HepG2 (cell line): ENCODE results near the gene LRPPRC. TPM values are rescaled to one million over a fixed set of nuclear protein-coding genes. Genes with fewer than 3 reads are reported as not detected.
A peak's percentile ranks its signal among the peaks of the same experiment; 100 is the strongest.

ENCODE experiments used
- CEBPB ChIP-seq: IDR thresholded peaks from 2 replicates; pipeline ENCODE4 v1.6.1; 2011; ENCODE audit warnings: low read depth, low read length, improper control_type of control experiment, borderline replicate concordance
- CEBPG ChIP-seq: IDR thresholded peaks from 2 replicates; pipeline ENCODE4 v1.6.1; 2016
- CENPX ChIP-seq: sonication (generic); formaldehyde crosslinking; IDR thresholded peaks from 2 replicates; pipeline ENCODE4 v1.9.0; 2021; ENCODE audit warnings: mild to moderate bottlenecking, missing genetic modification reagents, moderate library complexity
- CREM ChIP-seq, 2 experiments: sonication (generic) in 1 of 2; formaldehyde crosslinking in 1 of 2; IDR thresholded peaks; 2 replicates each; pipeline versions ENCODE4 v1.4.0 to v1.6.1; 2016 to 2020; ENCODE audit warnings: antibody characterized with exemption in 1 of 2, mild to moderate bottlenecking in 1 of 2, missing genetic modification reagents in 1 of 2
- FOSL1 ChIP-seq: sonication (generic); formaldehyde crosslinking; IDR thresholded peaks from 2 replicates; pipeline ENCODE4 v1.9.0; 2021; ENCODE audit warnings: missing genetic modification reagents, borderline replicate concordance
- FOXP4 ChIP-seq: sonication (generic); formaldehyde crosslinking; IDR thresholded peaks from 2 replicates; pipeline ENCODE4 v1.4.0; 2020; ENCODE audit warnings: missing genetic modification reagents
- GFI1 ChIP-seq: sonication (generic); formaldehyde crosslinking; IDR thresholded peaks from 2 replicates; pipeline ENCODE4 v1.5.0; 2020; ENCODE audit warnings: missing genetic modification reagents, mild to moderate bottlenecking, borderline replicate concordance
- HES4 ChIP-seq: sonication (generic); formaldehyde crosslinking; IDR thresholded peaks from 2 replicates; pipeline ENCODE4 v1.9.0; 2021; ENCODE audit warnings: mild to moderate bottlenecking, missing genetic modification reagents, borderline replicate concordance
- HMG20B ChIP-seq: conservative IDR thresholded peaks from 2 replicates; pipeline ENCODE4 v1.6.1; 2016; ENCODE audit warnings: missing genetic modification reagents, missing compliant biosample characterization
- LCORL ChIP-seq, 2 experiments: fragments of 450-650 bp in 1 of 2; sonication (generic) in 1 of 2; formaldehyde crosslinking in 1 of 2; IDR thresholded peaks; 2 replicates each; pipeline versions ENCODE4 v1.5.0 to v1.6.1; 2017 to 2020; ENCODE audit warnings: antibody characterized with exemption in 1 of 2, missing genetic modification reagents in 1 of 2
- NCOR1 ChIP-seq: fragments of 200-600 bp; sonication (generic); IDR thresholded peaks from 2 replicates; pipeline ENCODE4 v1.7.0; 2017; ENCODE audit warnings: antibody characterized with exemption, low read length, borderline replicate concordance
- SOX13 ChIP-seq, 3 experiments: fragments of 450-650 bp in 1 of 3; sonication (generic) in 1 of 3; formaldehyde crosslinking in 1 of 3; IDR thresholded peaks in 2 of 3; conservative IDR thresholded peaks in 1 of 3; 2 replicates each; pipeline versions ENCODE4 v1.5.0 to v1.6.1; 2016 to 2020; ENCODE audit warnings: antibody characterized with exemption in 1 of 3, mild to moderate bottlenecking in 1 of 3, missing compliant biosample characterization in 1 of 3, missing genetic modification reagents in 1 of 3, moderate library complexity in 1 of 3
- ZBTB34 ChIP-seq: sonication (generic); formaldehyde crosslinking; IDR thresholded peaks from 2 replicates; pipeline ENCODE4 v1.8.0; 2022; ENCODE audit warnings: mild to moderate bottlenecking, missing genetic modification reagents
- ZBTB7B ChIP-seq: sonication (generic); formaldehyde crosslinking; IDR thresholded peaks from 2 replicates; pipeline ENCODE4 v1.4.0; 2020; ENCODE audit warnings: missing genetic modification reagents
- ZMYM3 ChIP-seq: sonication (generic); formaldehyde crosslinking; IDR thresholded peaks from 2 replicates; pipeline ENCODE4 v1.5.1; 2020; ENCODE audit warnings: mild to moderate bottlenecking, missing genetic modification reagents
- ZNF335 ChIP-seq: sonication (generic); formaldehyde crosslinking; IDR thresholded peaks from 2 replicates; pipeline ENCODE4 v1.4.0; 2020; ENCODE audit warnings: missing genetic modification reagents
- ZNF740 ChIP-seq: sonication (generic); formaldehyde crosslinking; IDR thresholded peaks from 2 replicates; pipeline ENCODE4 v1.4.0; 2020; ENCODE audit warnings: missing genetic modification reagents
- polyA plus RNA-seq, 8 experiments: library from polyadenylated mRNA; depleted of rRNA in 3 of 8; stranded (reverse) in 7 of 8; unstranded in 1 of 8; fragments of >200 nt; fragmentation: Illumina TruSeq in 4 of 8; extraction: Trizol in 4 of 8; gene quantifications; 2 replicates each; pipeline versions ENCODE4 v1.2.1 to v1.2.3, GENCODE V29; 2011 to 2016; ENCODE audit warnings: low read depth in 4 of 8, missing spikeins in 1 of 8, mixed read lengths in 1 of 8; ENCODE audit not compliant: insufficient read depth in 1 of 8
- total RNA-seq, 5 experiments: library from RNA; depleted of rRNA; stranded (reverse); fragments of >200 nt; fragmentation: Illumina TruSeq; extraction: Trizol; gene quantifications; 2 replicates each; pipeline ENCODE4 v1.2.3, GENCODE V29; 2016; ENCODE audit warnings: low read depth in 1 of 5
- TF ChIP-seq, protein P1 (sequence below): sonication (generic); formaldehyde crosslinking; IDR thresholded peaks from 2 replicates; pipeline ENCODE4 v1.4.0; 2020; ENCODE audit warnings: missing genetic modification reagents
- TF ChIP-seq, protein P2 (sequence below): sonication (generic); formaldehyde crosslinking; IDR thresholded peaks from 2 replicates; pipeline ENCODE4 v1.4.0; 2020; ENCODE audit warnings: missing genetic modification reagents

Gene LRPPRC
- total and polyA plus RNA-seq, 2 of the 13 experiments (the other 11 are each of a cell fraction or from before 2014, with no cell fraction given): 117 to 167 TPM

DNA sequence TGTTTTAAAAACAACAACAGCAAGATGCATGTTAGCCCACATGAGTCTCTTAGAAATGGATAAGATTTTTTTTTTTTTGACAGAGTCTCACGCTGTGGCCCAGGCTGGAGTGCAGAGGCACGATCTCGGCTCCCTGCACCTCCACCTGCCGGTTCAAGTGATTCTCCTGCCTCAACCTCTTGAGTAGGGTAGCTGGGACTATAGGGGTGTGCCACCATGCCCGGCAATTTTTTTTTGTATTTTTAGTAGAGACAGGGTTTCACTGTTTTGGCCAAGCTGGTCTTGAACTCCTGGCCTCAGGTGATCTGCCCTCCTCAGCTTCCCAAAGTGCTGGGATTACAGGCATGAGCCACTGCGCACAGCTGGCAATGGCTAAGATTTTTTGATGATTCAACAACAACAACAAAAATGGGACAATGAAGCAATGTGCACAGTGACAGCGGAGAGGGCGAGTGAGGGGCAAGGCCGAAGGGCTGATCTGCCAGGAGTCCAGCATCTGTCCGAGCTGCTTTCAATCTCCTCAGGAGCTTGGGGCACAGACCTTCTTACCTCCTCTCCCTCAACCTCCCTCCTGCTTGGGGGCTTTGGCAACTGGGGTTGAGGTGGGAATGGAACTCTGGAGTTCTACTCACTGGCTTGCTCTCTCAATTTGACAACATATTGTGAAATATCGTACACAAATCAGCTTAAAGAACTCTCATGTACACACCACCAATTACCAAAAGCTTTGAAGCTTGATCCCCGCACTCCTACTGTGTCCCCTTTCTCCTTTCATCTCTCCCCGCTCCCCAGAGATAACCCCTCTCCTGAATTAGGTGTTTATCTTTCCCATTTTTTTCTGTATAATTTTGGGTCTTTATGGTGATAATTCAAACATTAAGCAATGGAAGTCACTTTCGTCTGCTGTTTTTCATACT is 153.6 kb downstream of the LRPPRC start (continued):
- peak; percentile 67 for TF ChIP-seq CEBPG (CRISPR knock-in tag)
- peak; percentile 61; the same call in 1 of the 2 replicates for TF ChIP-seq ZBTB34 (CRISPR knock-in tag)
- no peak for TF ChIP-seq HES4 (CRISPR knock-in tag)
- TF ChIP-seq HMG20B (CRISPR knock-in tag): peak; percentile 61; the same call in 1 of the 2 replicates
- peak; percentile 86 for TF ChIP-seq CEBPB
- peak; percentile 94 for TF ChIP-seq FOXP4
- no peak for TF ChIP-seq FOSL1 (CRISPR knock-in tag)
- peak; percentile 94 for TF ChIP-seq GFI1 (CRISPR knock-in tag)
- TF ChIP-seq ZMYM3 (CRISPR knock-in tag): 0 out of 2 replicates have a peak, but pooled peaks have one; percentile 37
- TF ChIP-seq CREM (IDR thresholded peaks at IDR 0.05): peak; percentile 80
- TF ChIP-seq CREM (CRISPR knock-in tag; IDR thresholded peaks at IDR 0.05): no peak
- peak; percentile 12; the same call in 1 of the 2 replicates for TF ChIP-seq ZBTB7B
- no peak for TF ChIP-seq ZNF335
- no peak for TF ChIP-seq CENPX (CRISPR knock-in tag)
- TF ChIP-seq ZNF740 (CRISPR knock-in tag): no peak
- TF ChIP-seq SOX13 (IDR thresholded peaks at IDR 0.05): no peak
- peak in 1 of 2 experiments; percentile 27; a peak in 1 of 4 replicates for TF ChIP-seq SOX13 (CRISPR knock-in tag; conservative IDR thresholded peaks at IDR 0.05 in 1 of 2, IDR thresholded peaks at IDR 0.05 in 1 of 2)
- 0 out of 2 replicates have a peak, but pooled peaks have one; percentile 27 for TF ChIP-seq LCORL (IDR thresholded peaks at IDR 0.05)
- TF ChIP-seq LCORL (CRISPR knock-in tag; IDR thresholded peaks at IDR 0.05): peak; percentile 48; the same call in 1 of the 2 replicates
- TF ChIP-seq, protein P1, sequence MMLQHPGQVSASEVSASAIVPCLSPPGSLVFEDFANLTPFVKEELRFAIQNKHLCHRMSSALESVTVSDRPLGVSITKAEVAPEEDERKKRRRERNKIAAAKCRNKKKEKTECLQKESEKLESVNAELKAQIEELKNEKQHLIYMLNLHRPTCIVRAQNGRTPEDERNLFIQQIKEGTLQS: no peak
- TF ChIP-seq, protein P2, sequence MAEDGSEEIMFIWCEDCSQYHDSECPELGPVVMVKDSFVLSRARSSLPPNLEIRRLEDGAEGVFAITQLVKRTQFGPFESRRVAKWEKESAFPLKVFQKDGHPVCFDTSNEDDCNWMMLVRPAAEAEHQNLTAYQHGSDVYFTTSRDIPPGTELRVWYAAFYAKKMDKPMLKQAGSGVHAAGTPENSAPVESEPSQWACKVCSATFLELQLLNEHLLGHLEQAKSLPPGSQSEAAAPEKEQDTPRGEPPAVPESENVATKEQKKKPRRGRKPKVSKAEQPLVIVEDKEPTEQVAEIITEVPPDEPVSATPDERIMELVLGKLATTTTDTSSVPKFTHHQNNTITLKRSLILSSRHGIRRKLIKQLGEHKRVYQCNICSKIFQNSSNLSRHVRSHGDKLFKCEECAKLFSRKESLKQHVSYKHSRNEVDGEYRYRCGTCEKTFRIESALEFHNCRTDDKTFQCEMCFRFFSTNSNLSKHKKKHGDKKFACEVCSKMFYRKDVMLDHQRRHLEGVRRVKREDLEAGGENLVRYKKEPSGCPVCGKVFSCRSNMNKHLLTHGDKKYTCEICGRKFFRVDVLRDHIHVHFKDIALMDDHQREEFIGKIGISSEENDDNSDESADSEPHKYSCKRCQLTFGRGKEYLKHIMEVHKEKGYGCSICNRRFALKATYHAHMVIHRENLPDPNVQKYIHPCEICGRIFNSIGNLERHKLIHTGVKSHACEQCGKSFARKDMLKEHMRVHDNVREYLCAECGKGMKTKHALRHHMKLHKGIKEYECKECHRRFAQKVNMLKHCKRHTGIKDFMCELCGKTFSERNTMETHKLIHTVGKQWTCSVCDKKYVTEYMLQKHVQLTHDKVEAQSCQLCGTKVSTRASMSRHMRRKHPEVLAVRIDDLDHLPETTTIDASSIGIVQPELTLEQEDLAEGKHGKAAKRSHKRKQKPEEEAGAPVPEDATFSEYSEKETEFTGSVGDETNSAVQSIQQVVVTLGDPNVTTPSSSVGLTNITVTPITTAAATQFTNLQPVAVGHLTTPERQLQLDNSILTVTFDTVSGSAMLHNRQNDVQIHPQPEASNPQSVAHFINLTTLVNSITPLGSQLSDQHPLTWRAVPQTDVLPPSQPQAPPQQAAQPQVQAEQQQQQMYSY: no peak
- TF ChIP-seq NCOR1: peak; percentile 75; the same call in 1 of the 2 replicates
